Brain microvascular endothelial cell (primary cell): ENCODE data around the gene RNU6-1.

ENCODE experiments used
- DNase-seq: peaks from one replicate; pipeline ENCODE4 v3.0.0-alpha.2; 2020
- H3K27ac ChIP-seq: fragments of 250-450 bp; sonication (Bioruptor Pico); 2 replicates; pipeline ENCODE4 v1.5.1; 2020; ENCODE audit warnings: mild to moderate bottlenecking, moderate library complexity
- H3K27me3 ChIP-seq: fragments of 250-450 bp; sonication (Bioruptor Pico); replicated peaks from 2 replicates; pipeline ENCODE4 v1.5.1; 2020; ENCODE audit warnings: mild to moderate bottlenecking
- H3K36me3 ChIP-seq: fragments of 250-450 bp; sonication (Bioruptor Pico); replicated peaks from 2 replicates; pipeline ENCODE4 v1.5.1; 2020; ENCODE audit warnings: mild to moderate bottlenecking
- H3K4me3 ChIP-seq: 2 replicates; pipeline ENCODE4 v1.5.1; 2011; ENCODE audit warnings: low read depth, mild to moderate bottlenecking, control low read depth, low read length, moderate library complexity
- in situ Hi-C: cut with HindIII; loops from 2 replicates; pipeline ENCODE4 v1.10.0; 2017; ENCODE audit warnings: low sequenced_read_pairs, low pct_ligation_motif_present
- TF ChIP-seq, protein P1 (sequence below): IDR thresholded peaks from 2 replicates; pipeline ENCODE4 v1.5.1; 2011; ENCODE audit warnings: low read depth, mild to moderate bottlenecking, moderate library complexity, low read length, control low read depth, inconsistent platforms; ENCODE audit errors: missing control alignments

Gene RNU6-1

DNA sequence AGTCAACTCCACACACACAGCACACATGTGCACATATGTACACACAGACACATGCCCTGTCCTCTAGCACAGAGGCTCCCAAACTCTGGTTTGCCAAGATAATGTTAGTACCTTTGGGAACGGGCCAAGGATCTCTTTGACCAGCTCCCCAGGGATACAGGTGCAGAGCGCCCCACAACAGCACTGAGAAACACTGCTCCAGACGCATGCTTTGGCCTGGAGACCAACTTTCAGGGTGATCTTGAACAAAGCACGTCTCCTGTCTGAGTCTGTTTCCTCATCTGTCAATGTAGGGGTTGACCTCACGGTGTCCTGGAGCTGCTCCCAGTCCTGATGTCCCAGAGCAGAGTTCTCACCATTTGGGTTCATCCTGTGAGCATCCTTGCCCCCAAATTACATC is 30.4 kb downstream of the RNU6-1 start:
- DNase-seq: no peak
- Histone ChIP-seq H3K4me3 (no peak overlapping the region), H3K27ac (no peak overlapping the region), H3K36me3 (no peaks in the 10 kb centered on the region), H3K27me3 (no peaks in the 10 kb centered on the region)
- TF ChIP-seq, protein P1, sequence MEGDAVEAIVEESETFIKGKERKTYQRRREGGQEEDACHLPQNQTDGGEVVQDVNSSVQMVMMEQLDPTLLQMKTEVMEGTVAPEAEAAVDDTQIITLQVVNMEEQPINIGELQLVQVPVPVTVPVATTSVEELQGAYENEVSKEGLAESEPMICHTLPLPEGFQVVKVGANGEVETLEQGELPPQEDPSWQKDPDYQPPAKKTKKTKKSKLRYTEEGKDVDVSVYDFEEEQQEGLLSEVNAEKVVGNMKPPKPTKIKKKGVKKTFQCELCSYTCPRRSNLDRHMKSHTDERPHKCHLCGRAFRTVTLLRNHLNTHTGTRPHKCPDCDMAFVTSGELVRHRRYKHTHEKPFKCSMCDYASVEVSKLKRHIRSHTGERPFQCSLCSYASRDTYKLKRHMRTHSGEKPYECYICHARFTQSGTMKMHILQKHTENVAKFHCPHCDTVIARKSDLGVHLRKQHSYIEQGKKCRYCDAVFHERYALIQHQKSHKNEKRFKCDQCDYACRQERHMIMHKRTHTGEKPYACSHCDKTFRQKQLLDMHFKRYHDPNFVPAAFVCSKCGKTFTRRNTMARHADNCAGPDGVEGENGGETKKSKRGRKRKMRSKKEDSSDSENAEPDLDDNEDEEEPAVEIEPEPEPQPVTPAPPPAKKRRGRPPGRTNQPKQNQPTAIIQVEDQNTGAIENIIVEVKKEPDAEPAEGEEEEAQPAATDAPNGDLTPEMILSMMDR: no peak
- in situ Hi-C loops: loop anchor here (25.0 kb wide), 1 partner anchor 347 kb away; no protein-coding TSS in a partner anchor

DNA sequence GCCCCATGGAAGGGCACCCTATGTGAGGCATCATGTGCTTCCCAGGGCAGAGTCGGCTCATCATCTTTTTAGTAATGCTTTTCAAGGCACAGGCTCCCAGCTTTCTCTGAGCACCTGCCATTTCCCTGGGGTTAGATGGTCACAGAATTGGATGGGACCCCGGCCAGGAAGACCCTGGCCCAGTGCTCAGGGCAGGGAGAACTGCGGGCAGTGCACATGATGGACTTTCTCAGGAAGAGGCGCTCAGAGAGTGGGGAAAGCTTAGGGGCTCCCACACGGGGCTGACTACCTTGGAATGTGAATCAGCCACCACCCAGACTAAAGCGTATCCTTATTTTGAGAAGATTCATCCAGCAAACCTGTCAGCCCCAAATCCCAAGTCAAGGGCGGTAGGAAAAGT is 31.0 kb downstream of the RNU6-1 start:
- Histone ChIP-seq H3K27me3 (no peaks in the 10 kb centered on the region), H3K27ac (no peak overlapping the region), H3K36me3 (no peaks in the 10 kb centered on the region), H3K4me3 (no peak overlapping the region)
- no peak for DNase-seq
- TF ChIP-seq, protein P1: no peak
- in situ Hi-C loops: loop anchor here (25.0 kb wide), 1 partner anchor 347 kb away; no protein-coding TSS in a partner anchor

DNA sequence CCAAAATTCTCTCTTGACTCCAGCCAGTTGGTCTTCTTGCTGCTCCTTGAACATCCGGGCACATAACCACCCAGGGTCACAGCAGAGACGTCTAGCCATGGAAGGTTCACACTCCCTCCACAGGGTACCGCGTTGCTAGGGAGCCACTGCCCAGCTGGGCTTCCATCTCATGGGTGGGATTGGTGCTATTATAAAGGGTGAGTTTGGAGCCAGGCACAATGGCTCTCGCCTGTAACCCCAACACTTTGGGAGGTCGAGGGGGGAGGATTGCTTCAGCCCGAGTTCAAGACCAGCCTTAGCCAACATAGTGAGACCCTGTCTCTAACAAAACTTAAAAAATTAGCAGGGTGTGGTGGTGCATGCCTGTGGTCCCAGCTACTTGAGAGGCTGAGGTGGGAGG is 32.0 kb downstream of the RNU6-1 start:
- in situ Hi-C loops: loop anchor here (25.0 kb wide), 1 partner anchor 346 kb away; no protein-coding TSS in a partner anchor

DNA sequence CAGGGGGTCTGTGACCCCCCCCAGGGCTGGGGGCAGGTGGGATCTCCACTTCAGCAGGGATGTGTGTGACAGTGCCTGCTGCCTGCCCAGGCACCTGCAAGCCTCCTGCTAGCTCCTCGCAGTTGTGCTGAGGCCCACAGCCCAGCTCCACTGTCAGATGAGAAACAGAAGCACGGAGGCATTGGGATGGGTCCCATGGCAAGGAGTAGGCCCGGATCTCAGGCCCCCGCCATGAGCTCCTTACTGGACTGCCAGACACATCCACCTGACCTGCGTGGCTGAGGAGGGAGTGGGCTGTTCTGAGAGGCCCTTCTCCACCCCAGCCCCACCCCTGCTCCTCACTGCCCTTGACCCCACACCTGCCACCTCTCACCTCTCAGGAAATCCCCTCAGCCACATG is 32.7 kb downstream of the RNU6-1 start:
- Histone ChIP-seq H3K27ac (no peak overlapping the region), H3K4me3 (no peak overlapping the region), H3K27me3 (no peaks in the 10 kb centered on the region), H3K36me3 (no peaks in the 10 kb centered on the region)
- in situ Hi-C loops: loop anchor here (25.0 kb wide), 1 partner anchor 345 kb away; no protein-coding TSS in a partner anchor
- TF ChIP-seq, protein P1: no peak
- no peak for DNase-seq

More for the DNA sequence above, 32.0 kb downstream of the RNU6-1 start:
- Histone ChIP-seq H3K27ac (no peak overlapping the region), H3K36me3 (no peaks in the 10 kb centered on the region), H3K27me3 (no peaks in the 10 kb centered on the region), H3K4me3 (no peak overlapping the region)
- DNase-seq: no peak
- TF ChIP-seq, protein P1: no peak

DNA sequence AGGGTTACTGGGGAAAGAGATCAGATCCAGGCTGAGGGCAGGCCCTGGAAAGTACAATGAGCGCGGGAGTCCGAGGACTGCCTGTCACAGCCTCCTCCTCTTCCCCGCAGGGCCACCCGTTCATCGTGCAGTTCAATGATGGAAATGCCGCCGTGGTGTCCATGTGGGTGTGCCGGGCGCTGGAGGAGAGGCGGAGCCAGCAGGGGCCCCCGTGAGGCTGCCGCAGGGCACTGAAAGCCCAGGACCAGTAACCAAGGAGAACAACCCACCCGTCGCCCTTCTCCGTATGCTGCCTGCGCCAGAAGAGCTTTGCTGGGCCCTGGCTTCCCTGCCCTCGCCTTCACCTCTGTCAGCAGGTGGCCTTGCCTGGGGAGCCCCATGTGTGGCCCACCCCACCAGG is 33.3 kb downstream of the RNU6-1 start:
- no peak overlapping the region for H3K4me3 ChIP-seq
- in situ Hi-C loops: loop anchor here (25.0 kb wide), 1 partner anchor 344 kb away; no protein-coding TSS in a partner anchor
- H3K36me3 ChIP-seq: no peaks in the 10 kb centered on the region
- H3K27ac ChIP-seq: no peak overlapping the region
- no peaks in the 10 kb centered on the region for H3K27me3 ChIP-seq
- TF ChIP-seq, protein P1: no peak
- no peak for DNase-seq

DNA sequence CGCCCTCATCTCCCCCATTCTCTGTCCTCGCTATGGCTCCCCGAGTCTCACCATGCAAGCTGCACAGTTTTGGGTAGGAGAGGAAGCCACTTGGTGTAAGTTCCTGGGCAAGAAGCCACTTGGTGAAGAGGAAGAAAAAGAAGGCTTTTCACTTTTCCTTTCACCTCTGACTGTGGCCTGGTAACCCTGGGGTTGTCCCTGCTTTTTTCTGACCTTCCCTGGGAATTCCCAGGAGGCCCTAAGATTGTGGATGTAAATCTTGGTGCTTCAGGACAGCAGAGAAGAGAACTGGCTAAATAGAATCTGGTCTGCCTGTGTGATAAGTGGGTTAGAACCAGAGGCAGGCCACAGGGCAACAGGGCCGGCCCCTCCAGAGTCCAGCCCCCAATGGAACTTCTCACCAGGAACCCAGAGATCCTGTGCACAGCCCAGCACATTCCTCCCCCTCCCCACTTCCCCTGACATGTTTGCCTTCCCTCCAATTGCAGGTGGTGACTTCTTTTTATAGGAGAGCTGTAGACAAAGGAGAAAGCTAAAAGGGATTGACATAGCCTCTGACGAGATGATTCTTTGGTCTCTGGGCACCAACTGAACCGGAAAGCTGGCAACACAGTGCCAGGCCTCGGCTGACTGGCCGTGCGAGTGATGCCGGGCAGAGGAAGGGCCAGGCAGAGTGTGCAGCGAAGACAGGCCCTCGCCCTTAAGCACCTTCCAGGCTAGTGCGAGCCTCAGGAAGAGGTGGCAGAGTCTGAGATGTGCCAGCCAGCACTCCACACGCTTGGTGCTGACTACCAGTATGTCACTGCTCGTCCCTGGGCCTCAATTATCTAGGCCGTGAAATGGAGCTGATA is 34.0 kb downstream of the RNU6-1 start:
- TF ChIP-seq, protein P1: no peak
- H3K27ac ChIP-seq: no peak overlapping the region
- no peak overlapping the region for H3K4me3 ChIP-seq
- no peaks in the 10 kb centered on the region for H3K36me3 ChIP-seq
- no peak for DNase-seq
- no peaks in the 10 kb centered on the region for H3K27me3 ChIP-seq
- in situ Hi-C loops: loop anchor here (25.0 kb wide), 1 partner anchor 344 kb away; no protein-coding TSS in a partner anchor
